Caco-2 (cell line): ENCODE measurements around the gene BCL6. TPM values are rescaled to one million over a fixed set of nuclear protein-coding genes. Genes with fewer than 3 reads are reported as not detected.

ENCODE experiments used
- BruUV-seq: library from RNA; stranded (reverse); fragments of 400-500 nt; replicated peaks from 2 replicates; lab custom pipeline; 2021; lab: Mats Ljungman, UMichigan
- CTCF ChIA-PET: fragments of 300-600 bp; sonication (Branson Sonifier 250); formaldehyde crosslinking; loops from one replicate; lab custom pipeline; 2022; ENCODE audit warnings: antibody characterized with exemption; lab: Charles Lee
- POLR2A ChIA-PET: fragments of 300-600 bp; sonication (Branson Sonifier 250); formaldehyde crosslinking; loops from one replicate; lab custom pipeline; 2022; ENCODE audit warnings: antibody characterized with exemption; lab: Charles Lee
- DNase-seq, 2 experiments: peaks; one replicate each; pipeline versions ENCODE4 v3.0.0 to v3.0.0-alpha.2; 2020 to 2022
- H3K27me3 ChIP-seq: replicated peaks from 2 replicates; pipeline ENCODE4 v1.6.0; 2011; ENCODE audit warnings: low read length; ENCODE audit not compliant: control insufficient read depth, insufficient read depth
- H3K36me3 ChIP-seq: 2 replicates; pipeline ENCODE4 v1.5.1; 2011; ENCODE audit warnings: low read length; ENCODE audit not compliant: control insufficient read depth, insufficient read depth
- H3K4me1 ChIP-seq: fragments of 250-450 bp; sonication (Bioruptor Pico); 2 replicates; pipeline ENCODE4 v1.5.1; 2020; ENCODE audit warnings: mild to moderate bottlenecking
- H3K4me3 ChIP-seq: 2 replicates; pipeline ENCODE4 v1.5.1; 2011; ENCODE audit warnings: low read depth, mild to moderate bottlenecking, control low read depth, low read length
- H3K9me3 ChIP-seq: fragments of 250-450 bp; sonication (Bioruptor Pico); 2 replicates; pipeline ENCODE4 v1.5.1; 2020; ENCODE audit warnings: mild to moderate bottlenecking, moderate library complexity
- H3K27ac Mint-ChIP-seq: one replicate; pipeline ENCODE4 v1.8.0; 2022; ENCODE audit warnings: mixed read lengths; ENCODE audit not compliant: unreplicated experiment
- H3K27me3 Mint-ChIP-seq: one replicate; pipeline ENCODE4 v1.8.0; 2022; ENCODE audit warnings: mixed read lengths; ENCODE audit not compliant: insufficient read depth, unreplicated experiment
- H3K36me3 Mint-ChIP-seq: one replicate; pipeline ENCODE4 v1.8.0; 2022; ENCODE audit warnings: mild to moderate bottlenecking, mixed read lengths; ENCODE audit not compliant: insufficient read depth, unreplicated experiment
- H3K4me1 Mint-ChIP-seq: one replicate; pipeline ENCODE4 v1.8.0; 2022; ENCODE audit warnings: low read depth, mixed read lengths; ENCODE audit not compliant: unreplicated experiment
- H3K4me3 Mint-ChIP-seq: one replicate; pipeline ENCODE4 v1.8.0; 2022; ENCODE audit warnings: mild to moderate bottlenecking, moderate library complexity, mixed read lengths; ENCODE audit not compliant: unreplicated experiment
- H3K9me3 Mint-ChIP-seq: one replicate; pipeline ENCODE4 v1.8.0; 2022; ENCODE audit warnings: mixed read lengths; ENCODE audit not compliant: unreplicated experiment
- CTCF ChIP-seq, 2 experiments: fragments of 200-600 bp in 1 of 2; IDR thresholded peaks; 1 replicate in 1 of 2; 2 replicates in 1 of 2; pipeline versions ENCODE4 v1.5.1 to v1.8.0; 2011 to 2022; ENCODE audit warnings: antibody characterized with exemption in 1 of 2, control low read depth in 1 of 2, inconsistent platforms in 1 of 2, low read depth in 1 of 2, low read length in 1 of 2, mild to moderate bottlenecking in 1 of 2, moderate library complexity in 1 of 2; ENCODE audit not compliant: insufficient read depth in 1 of 2, severe bottlenecking in 1 of 2, unreplicated experiment in 1 of 2
- intact Hi-C: fragments of 100-400 bp; cut with micrococcal nuclease; formaldehyde crosslinking; loops from one replicate; pipeline ENCODE4 v1.10.0; 2022; ENCODE audit not compliant: unreplicated experiment
- total RNA-seq: library from RNA; stranded (reverse); gene quantifications from 2 replicates; pipeline ENCODE4 v1.2.3, GENCODE V29; 2022

BCL6 gene
- total RNA-seq, 1 experiment from 2014 or later = 40.4 TPM

DNA sequence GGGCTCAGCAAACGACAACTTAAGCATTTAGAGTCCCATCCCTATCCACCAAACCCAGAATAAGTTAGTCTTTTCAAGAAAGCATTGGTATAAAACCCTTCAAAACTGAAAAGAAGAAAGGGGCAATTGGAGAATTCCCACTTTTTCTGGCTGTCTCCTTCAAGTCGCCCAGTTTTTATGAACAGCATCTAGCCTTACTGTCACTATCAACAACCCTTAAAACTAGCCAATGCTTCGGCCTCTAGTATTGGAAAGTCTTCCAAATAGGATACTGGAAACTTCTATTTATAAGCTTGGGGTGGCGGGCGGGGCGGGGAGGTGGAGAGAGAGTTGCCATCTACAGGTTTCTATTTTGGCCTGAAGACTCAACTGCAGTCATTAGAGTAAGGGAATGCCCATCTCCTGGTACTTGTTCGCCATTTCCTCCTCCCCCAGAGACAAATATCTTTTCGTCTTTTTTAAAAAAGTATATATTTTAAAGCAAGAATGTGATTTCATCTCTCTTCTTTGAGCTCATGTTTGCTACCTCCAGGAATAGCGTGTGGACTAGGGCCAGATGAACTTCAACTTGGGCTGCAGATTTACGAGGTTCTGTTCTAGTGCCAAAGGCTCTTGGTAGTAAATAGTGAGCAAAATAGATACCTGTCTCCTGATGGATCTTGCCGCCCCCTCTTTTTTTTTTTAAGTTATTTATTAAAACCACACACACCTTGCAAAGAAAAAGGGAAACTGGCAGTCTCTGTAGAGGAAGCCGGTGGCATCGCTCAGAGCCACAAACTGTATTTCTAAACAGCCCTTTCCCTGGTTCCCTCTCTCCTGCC lies 2.7 kb downstream of the BCL6 start:
- no peak for DNase-seq
- H3K4me3 Mint-ChIP-seq = peak overlapping the region; percentile 98
- peaks cover 43% of the 10 kb centered on the region for H3K36me3 Mint-ChIP-seq
- H3K9me3 Mint-ChIP-seq = no peaks in the 10 kb centered on the region
- ChIA-PET CTCF (interaction anchor here (0.8 to 1.0 kb wide), 2 partner anchors 66 to 323 kb away, joined by 3 read pairs; no protein-coding TSS in a partner anchor), POLR2A (interaction anchor here (0.6 to 1.3 kb wide), 5 partner anchors 310 to 1014 kb away, joined by 3 to 8 read pairs (median 5); no protein-coding TSS in a partner anchor)
- 0 out of 2 replicates have a peak, but pooled peaks cover 1% of the 10 kb centered on the region for H3K36me3 ChIP-seq
- H3K4me3 ChIP-seq = peak overlapping the region; percentile 73
- no peaks in the 10 kb centered on the region for H3K9me3 ChIP-seq
- intact Hi-C loops = loop anchor here (1.0 to 10.0 kb wide), 9 partner anchors 410 to 1490 kb away; no protein-coding TSS in a partner anchor
- no peaks in the 10 kb centered on the region for H3K27me3 ChIP-seq
- H3K4me1 Mint-ChIP-seq = peaks cover 5% of the 10 kb centered on the region
- peaks cover 20% of the 10 kb centered on the region; the same call in 1 of the 2 replicates for H3K4me1 ChIP-seq
- H3K27ac Mint-ChIP-seq = peak overlapping the region; percentile 97
- TF ChIP-seq CTCF (IDR thresholded peaks at IDR 0.05; ENCODE audit: insufficient read depth in 1 of 2, low read depth in 1 of 2, low read length in 1 of 2, severe bottlenecking in 1 of 2, unreplicated experiment in 1 of 2) = no peak
- BruUV-seq = no TSS peak
- no peaks in the 10 kb centered on the region for H3K27me3 Mint-ChIP-seq

- H3K36me3 Mint-ChIP-seq = peaks cover 43% of the 10 kb centered on the region
- no peaks in the 10 kb centered on the region for H3K9me3 Mint-ChIP-seq
- TF ChIP-seq CTCF (IDR thresholded peaks at IDR 0.05; ENCODE audit: insufficient read depth in 1 of 2, low read depth in 1 of 2, low read length in 1 of 2, severe bottlenecking in 1 of 2, unreplicated experiment in 1 of 2) = peak; percentile 83 to 88
- CTCF ChIA-PET = interaction anchor here (0.5 to 1.7 kb wide), 14 partner anchors 28 to 1492 kb away, joined by 3 to 8 read pairs (median 3); partner anchors contain the start of gene LPP
- Histone ChIP-seq H3K4me3 (peak overlapping the region; percentile 34), H3K27me3 (no peaks in the 10 kb centered on the region), H3K9me3 (no peaks in the 10 kb centered on the region), H3K36me3 (0 out of 2 replicates have a peak, but pooled peaks cover 1% of the 10 kb centered on the region), H3K4me1 (peaks cover 13% of the 10 kb centered on the region; the same call in 1 of the 2 replicates)
- peak; percentile 67 to 75 for DNase-seq
- H3K27me3 Mint-ChIP-seq = no peaks in the 10 kb centered on the region
- H3K4me1 Mint-ChIP-seq = peaks cover 5% of the 10 kb centered on the region
- POLR2A ChIA-PET = interaction anchor here (0.6 to 0.7 kb wide), 3 partner anchors 311 to 1015 kb away, joined by 3 to 8 read pairs (median 4); no protein-coding TSS in a partner anchor
- peak overlapping the region; percentile 63 for H3K27ac Mint-ChIP-seq
- BruUV-seq = no TSS peak
- H3K4me3 Mint-ChIP-seq = peak overlapping the region; percentile 73
- intact Hi-C loops = loop anchor here (1.0 to 10.0 kb wide), 9 partner anchors 411 to 1491 kb away; no protein-coding TSS in a partner anchor
Observed at GRCh38 chr3:187741403-187742350, 3.6 kb downstream of the BCL6 start.
